ENCODE measurements around the gene TNFRSF19. TPM values are rescaled to one million over a fixed set of nuclear protein-coding genes. Genes with fewer than 3 reads are reported as not detected.

The TNFRSF19 gene
- total RNA-seq, 1 experiment from 2014 or later, result 0.54 TPM

GRCh38 chr13:23632048-23632582 lies 61.9 kb downstream of the TNFRSF19 start:
- DNase-seq (ENCODE audit: low read depth, low spot score) (no peak), ATAC-seq (no peak)
- BruUV-seq (replicated peaks), result no TSS peak

GRCh38 chr13:23632741-23633140 lies 62.5 kb downstream of the TNFRSF19 start:
- ChIA-PET POLR2A (no interaction called here), CTCF (no interaction called here)
- Histone ChIP-seq H3K27ac (ENCODE audit: low read length) (no peak overlapping the region), H3K4me3 (ENCODE audit: low read depth in 2 of 2, low read length in 2 of 2) (no peak overlapping the region), H3K4me1 (ENCODE audit: control insufficient read depth, insufficient read depth, low read length) (no peaks in the 10 kb centered on the region), H3K36me3 (ENCODE audit: control insufficient read depth, insufficient read depth, low read length) (no peaks in the 10 kb centered on the region), H3K27me3 (ENCODE audit: control insufficient read depth, insufficient read depth, low read length) (no peaks in the 10 kb centered on the region), H3K9me3 (ENCODE audit: control insufficient read depth, insufficient read depth, low read depth, low read length) (no peaks in the 10 kb centered on the region)
- BruUV-seq (replicated peaks), result no TSS peak
- no peak for DNase-seq (ENCODE audit: low read depth, low spot score)
- intact Hi-C loops (cut with micrococcal nuclease; ENCODE audit: unreplicated experiment), result no loop called here
- in situ Hi-C loops (cut with HindIII; ENCODE audit: low pct_unique_long_range_greater_than_20kb, low sequenced_read_pairs), result no loop called here
- TF ChIP-seq TCF7L2 (IDR thresholded peaks at IDR 0.05; ENCODE audit: low read depth, low read length) (no peak), SIN3A (IDR thresholded peaks at IDR 0.05; ENCODE audit: borderline replicate concordance, insufficient read depth, low read depth, low read length) (no peak), REST (IDR thresholded peaks at IDR 0.05; ENCODE audit: insufficient read depth in 1 of 2, low read depth in 2 of 2, low read length in 1 of 2) (no peak), POLR2AphosphoS5 (IDR thresholded peaks at IDR 0.05; ENCODE audit: low read depth, low read length) (no peak), CTCF (IDR thresholded peaks at IDR 0.05) (no peak)
- no peak for ATAC-seq

More at GRCh38 chr13:23632048-23632582, 61.9 kb downstream of the TNFRSF19 start:
- in situ Hi-C loops (cut with HindIII; ENCODE audit: low pct_unique_long_range_greater_than_20kb, low sequenced_read_pairs) (no loop called here), intact Hi-C loops (cut with micrococcal nuclease; ENCODE audit: unreplicated experiment) (no loop called here)
- no peaks in the 10 kb centered on the region for H3K9me3 ChIP-seq (ENCODE audit: control insufficient read depth, insufficient read depth, low read depth, low read length)
- H3K27ac ChIP-seq (ENCODE audit: low read length), result no peak overlapping the region
- ChIA-PET CTCF (no interaction called here), POLR2A (no interaction called here)
- TF ChIP-seq CTCF (IDR thresholded peaks at IDR 0.05) (no peak), TCF7L2 (IDR thresholded peaks at IDR 0.05; ENCODE audit: low read depth, low read length) (no peak), POLR2AphosphoS5 (IDR thresholded peaks at IDR 0.05; ENCODE audit: low read depth, low read length) (no peak), REST (IDR thresholded peaks at IDR 0.05; ENCODE audit: insufficient read depth in 1 of 2, low read depth in 2 of 2, low read length in 1 of 2) (no peak), SIN3A (IDR thresholded peaks at IDR 0.05; ENCODE audit: borderline replicate concordance, insufficient read depth, low read depth, low read length) (no peak)
- no peak overlapping the region for H3K4me3 ChIP-seq (ENCODE audit: low read depth in 2 of 2, low read length in 2 of 2)
- no peaks in the 10 kb centered on the region for H3K4me1 ChIP-seq (ENCODE audit: control insufficient read depth, insufficient read depth, low read length)
- no peaks in the 10 kb centered on the region for H3K36me3 ChIP-seq (ENCODE audit: control insufficient read depth, insufficient read depth, low read length)
- H3K27me3 ChIP-seq (ENCODE audit: control insufficient read depth, insufficient read depth, low read length), result no peaks in the 10 kb centered on the region

Data from Panc1 (cell line).